HL-60 (cell line): ENCODE measurements around the gene GMDS.

ENCODE experiments used
- DNase-seq, 2 experiments: peaks; one replicate each; pipeline ENCODE4 v3.0.0-alpha.2; 2010 to 2020; ENCODE audit warnings: low read depth in 1 of 2, low spot score in 1 of 2
- H3K27ac ChIP-seq: fragments of 250-450 bp; sonication (Bioruptor Pico); replicated peaks from 2 replicates; pipeline ENCODE4 v1.5.1; 2020; ENCODE audit warnings: mild to moderate bottlenecking, moderate library complexity
- H3K27me3 ChIP-seq: fragments of 250-450 bp; sonication (Bioruptor Pico); 2 replicates; pipeline ENCODE4 v1.5.1; 2021; ENCODE audit warnings: mild to moderate bottlenecking, moderate library complexity; ENCODE audit not compliant: insufficient read depth, poor library complexity, severe bottlenecking
- H3K4me3 ChIP-seq: replicated peaks from 2 replicates; pipeline ENCODE4 v1.5.1; 2011; ENCODE audit warnings: mild to moderate bottlenecking, control low read depth, low read length; ENCODE audit not compliant: insufficient read depth
- CTCF ChIP-seq: IDR thresholded peaks from one replicate; pipeline ENCODE4 v1.5.1; 2011; ENCODE audit warnings: low read length, control low read depth, inconsistent platforms; ENCODE audit not compliant: insufficient read depth
- GABPA ChIP-seq: IDR thresholded peaks from 2 replicates; pipeline ENCODE4 v1.6.1; 2012; ENCODE audit warnings: low read depth
- POLR2AphosphoS5 ChIP-seq: IDR thresholded peaks from 2 replicates; pipeline ENCODE4 v1.6.1; 2012; ENCODE audit warnings: low read depth
- REST ChIP-seq: IDR thresholded peaks from 2 replicates; pipeline ENCODE4 v1.6.1; 2012; ENCODE audit warnings: low read depth; ENCODE audit not compliant: insufficient replicate concordance
- SPI1 ChIP-seq: IDR thresholded peaks from 2 replicates; pipeline ENCODE4 v1.6.1; 2012; ENCODE audit warnings: low read depth, mild to moderate bottlenecking, borderline replicate concordance

GMDS gene

GRCh38 chr6:1609041-1609647 is 636.3 kb downstream of the GMDS start:
- H3K27me3 ChIP-seq = peaks cover 78% of the 10 kb centered on the region
- TF ChIP-seq SPI1 (no peak), REST (no peak), POLR2AphosphoS5 (no peak), CTCF (no peak), GABPA (no peak)
- H3K4me3 ChIP-seq = peak overlapping the region; percentile 45
- no peak for DNase-seq
- H3K27ac ChIP-seq = no peak overlapping the region

- Histone ChIP-seq H3K27me3 (peaks cover 78% of the 10 kb centered on the region), H3K4me3 (no peak overlapping the region), H3K27ac (no peak overlapping the region)
- DNase-seq = no peak
- TF ChIP-seq REST = no peak
- no peak for TF ChIP-seq POLR2AphosphoS5
- no peak for TF ChIP-seq GABPA
- TF ChIP-seq SPI1 = no peak
- no peak for TF ChIP-seq CTCF
Measured at GRCh38 chr6:1608222-1609040, 637.0 kb downstream of the GMDS start.

GRCh38 chr6:1607516-1608221 is 637.7 kb downstream of the GMDS start:
- TF ChIP-seq CTCF (no peak), POLR2AphosphoS5 (no peak), SPI1 (no peak), REST (no peak), GABPA (no peak)
- Histone ChIP-seq H3K27me3 (peaks cover 77% of the 10 kb centered on the region), H3K27ac (no peak overlapping the region), H3K4me3 (no peak overlapping the region)
- peak in 1 of 2 experiments; percentile 20 for DNase-seq
